ENCODE data around the gene TBX18.
A peak's percentile ranks its signal among the peaks of the same experiment; 100 is the strongest.

Gene TBX18

GRCh38 chr6:84766799-84767525, 2.6 kb upstream of the TBX18 start:
- no peak overlapping the region for H3K4me3 Mint-ChIP-seq
- peaks cover 39% of the 10 kb centered on the region for H3K27me3 Mint-ChIP-seq

GRCh38 chr6:84766118-84766798, 1.9 kb upstream of the TBX18 start:
- peaks cover 5% of the 10 kb centered on the region for H3K36me3 Mint-ChIP-seq
- peaks cover 7% of the 10 kb centered on the region for H3K4me1 Mint-ChIP-seq (ENCODE audit: low read depth)
- no peaks in the 10 kb centered on the region for H3K9me3 Mint-ChIP-seq (ENCODE audit: low read depth)
- no peak overlapping the region for H3K27ac Mint-ChIP-seq
- H3K4me3 Mint-ChIP-seq: no peak overlapping the region
- peaks cover 37% of the 10 kb centered on the region for H3K27me3 Mint-ChIP-seq

More at GRCh38 chr6:84766799-84767525, 2.6 kb upstream of the TBX18 start:
- Mint-ChIP-seq H3K9me3 (ENCODE audit: low read depth) (no peaks in the 10 kb centered on the region), H3K4me1 (ENCODE audit: low read depth) (peaks cover 7% of the 10 kb centered on the region), H3K36me3 (peaks cover 7% of the 10 kb centered on the region), H3K27ac (no peak overlapping the region)

- Mint-ChIP-seq H3K27me3 (peaks cover 38% of the 10 kb centered on the region), H3K9me3 (ENCODE audit: low read depth) (no peaks in the 10 kb centered on the region), H3K27ac (no peak overlapping the region), H3K36me3 (peaks cover 3% of the 10 kb centered on the region), H3K4me1 (ENCODE audit: low read depth) (peaks cover 7% of the 10 kb centered on the region), H3K4me3 (peak overlapping the region; percentile 65)
These were observed 489 bp downstream of the TBX18 start for GRCh38 chr6:84763886-84764331.

- Mint-ChIP-seq H3K27ac (no peak overlapping the region), H3K36me3 (peaks cover 3% of the 10 kb centered on the region), H3K9me3 (ENCODE audit: low read depth) (no peaks in the 10 kb centered on the region), H3K4me3 (peak overlapping the region; percentile 51), H3K27me3 (peaks cover 34% of the 10 kb centered on the region), H3K4me1 (ENCODE audit: low read depth) (peaks cover 7% of the 10 kb centered on the region)
These were observed 1.2 kb downstream of the TBX18 start for GRCh38 chr6:84763003-84763885.

- H3K9me3 Mint-ChIP-seq (ENCODE audit: low read depth): no peaks in the 10 kb centered on the region
- no peak overlapping the region for H3K27ac Mint-ChIP-seq
- H3K4me1 Mint-ChIP-seq (ENCODE audit: low read depth): peaks cover 5% of the 10 kb centered on the region
- no peak overlapping the region for H3K4me3 Mint-ChIP-seq
- H3K27me3 Mint-ChIP-seq: peaks cover 27% of the 10 kb centered on the region
- H3K36me3 Mint-ChIP-seq: peaks cover under 1% of the 10 kb centered on the region
These were observed 2.0 kb downstream of the TBX18 start for GRCh38 chr6:84762220-84763002.

- Mint-ChIP-seq H3K27me3 (peaks cover 13% of the 10 kb centered on the region), H3K9me3 (ENCODE audit: low read depth) (no peaks in the 10 kb centered on the region), H3K4me3 (no peak overlapping the region), H3K4me1 (ENCODE audit: low read depth) (peaks cover 1% of the 10 kb centered on the region), H3K36me3 (no peaks in the 10 kb centered on the region), H3K27ac (no peak overlapping the region)
These were observed 5.9 kb downstream of the TBX18 start for GRCh38 chr6:84758486-84758885.

GRCh38 chr6:84756877-84757276, 7.5 kb downstream of the TBX18 start:
- no peaks in the 10 kb centered on the region for H3K36me3 Mint-ChIP-seq
- no peaks in the 10 kb centered on the region for H3K4me1 Mint-ChIP-seq (ENCODE audit: low read depth)
- peaks cover 12% of the 10 kb centered on the region for H3K27me3 Mint-ChIP-seq
- no peak overlapping the region for H3K4me3 Mint-ChIP-seq
- no peaks in the 10 kb centered on the region for H3K9me3 Mint-ChIP-seq (ENCODE audit: low read depth)
- H3K27ac Mint-ChIP-seq: no peak overlapping the region

- H3K4me1 Mint-ChIP-seq (ENCODE audit: low read depth): no peaks in the 10 kb centered on the region
- peaks cover 10% of the 10 kb centered on the region for H3K27me3 Mint-ChIP-seq
- H3K9me3 Mint-ChIP-seq (ENCODE audit: low read depth): no peaks in the 10 kb centered on the region
- H3K4me3 Mint-ChIP-seq: no peak overlapping the region
- no peaks in the 10 kb centered on the region for H3K36me3 Mint-ChIP-seq
- H3K27ac Mint-ChIP-seq: no peak overlapping the region
These were observed 7.9 kb downstream of the TBX18 start for GRCh38 chr6:84756466-84756865.

- Mint-ChIP-seq H3K4me1 (ENCODE audit: low read depth) (no peaks in the 10 kb centered on the region), H3K9me3 (ENCODE audit: low read depth) (no peaks in the 10 kb centered on the region), H3K27me3 (peaks cover 1% of the 10 kb centered on the region), H3K27ac (no peak overlapping the region), H3K36me3 (no peaks in the 10 kb centered on the region), H3K4me3 (no peak overlapping the region)
These were observed 11.2 kb downstream of the TBX18 start for GRCh38 chr6:84753173-84753572.

GRCh38 chr6:84752118-84752850, 12.1 kb downstream of the TBX18 start:
- Mint-ChIP-seq H3K36me3 (no peaks in the 10 kb centered on the region), H3K9me3 (ENCODE audit: low read depth) (no peaks in the 10 kb centered on the region), H3K4me1 (ENCODE audit: low read depth) (no peaks in the 10 kb centered on the region), H3K27ac (no peak overlapping the region), H3K4me3 (no peak overlapping the region), H3K27me3 (peaks cover 1% of the 10 kb centered on the region)

- H3K9me3 Mint-ChIP-seq (ENCODE audit: low read depth): no peaks in the 10 kb centered on the region
- peaks cover 1% of the 10 kb centered on the region for H3K27me3 Mint-ChIP-seq
- H3K27ac Mint-ChIP-seq: no peak overlapping the region
- no peak overlapping the region for H3K4me3 Mint-ChIP-seq
- no peaks in the 10 kb centered on the region for H3K4me1 Mint-ChIP-seq (ENCODE audit: low read depth)
- H3K36me3 Mint-ChIP-seq: no peaks in the 10 kb centered on the region
These were observed 15.2 kb downstream of the TBX18 start for GRCh38 chr6:84749181-84749580.

GRCh38 chr6:84748376-84748775, 16.0 kb downstream of the TBX18 start:
- H3K27me3 Mint-ChIP-seq: no peaks in the 10 kb centered on the region

GRCh38 chr6:84743616-84744015, 20.8 kb downstream of the TBX18 start:
- Mint-ChIP-seq H3K4me1 (ENCODE audit: low read depth) (no peaks in the 10 kb centered on the region), H3K9me3 (ENCODE audit: low read depth) (no peaks in the 10 kb centered on the region), H3K27me3 (no peaks in the 10 kb centered on the region), H3K4me3 (no peak overlapping the region), H3K36me3 (no peaks in the 10 kb centered on the region), H3K27ac (no peak overlapping the region)

More at GRCh38 chr6:84748376-84748775, 16.0 kb downstream of the TBX18 start:
- H3K4me1 Mint-ChIP-seq (ENCODE audit: low read depth): no peaks in the 10 kb centered on the region
- H3K9me3 Mint-ChIP-seq (ENCODE audit: low read depth): no peaks in the 10 kb centered on the region
- no peak overlapping the region for H3K4me3 Mint-ChIP-seq
- H3K36me3 Mint-ChIP-seq: no peaks in the 10 kb centered on the region
- no peak overlapping the region for H3K27ac Mint-ChIP-seq

- Mint-ChIP-seq H3K4me1 (ENCODE audit: low read depth) (no peaks in the 10 kb centered on the region), H3K9me3 (ENCODE audit: low read depth) (no peaks in the 10 kb centered on the region), H3K36me3 (no peaks in the 10 kb centered on the region), H3K27me3 (no peaks in the 10 kb centered on the region), H3K27ac (no peak overlapping the region), H3K4me3 (no peak overlapping the region)
These were observed 24.0 kb downstream of the TBX18 start for GRCh38 chr6:84740385-84740784.

Measured in activated naive CD8-positive, alpha-beta T cell (primary cell).